Stimulated activated CD4-positive, alpha-beta T cell treated with anti-CD3 and anti-CD28 coated beads, Interleukin-2, amount 100 ng/mL, for 24 hours (primary cell): Measurements from ENCODE around the gene ARHGEF17.

ENCODE experiments used
- DNase-seq, 2 donors: peaks; one replicate each; pipeline ENCODE4 v3.0.0-alpha.2; 2020

ARHGEF17 gene

DNA sequence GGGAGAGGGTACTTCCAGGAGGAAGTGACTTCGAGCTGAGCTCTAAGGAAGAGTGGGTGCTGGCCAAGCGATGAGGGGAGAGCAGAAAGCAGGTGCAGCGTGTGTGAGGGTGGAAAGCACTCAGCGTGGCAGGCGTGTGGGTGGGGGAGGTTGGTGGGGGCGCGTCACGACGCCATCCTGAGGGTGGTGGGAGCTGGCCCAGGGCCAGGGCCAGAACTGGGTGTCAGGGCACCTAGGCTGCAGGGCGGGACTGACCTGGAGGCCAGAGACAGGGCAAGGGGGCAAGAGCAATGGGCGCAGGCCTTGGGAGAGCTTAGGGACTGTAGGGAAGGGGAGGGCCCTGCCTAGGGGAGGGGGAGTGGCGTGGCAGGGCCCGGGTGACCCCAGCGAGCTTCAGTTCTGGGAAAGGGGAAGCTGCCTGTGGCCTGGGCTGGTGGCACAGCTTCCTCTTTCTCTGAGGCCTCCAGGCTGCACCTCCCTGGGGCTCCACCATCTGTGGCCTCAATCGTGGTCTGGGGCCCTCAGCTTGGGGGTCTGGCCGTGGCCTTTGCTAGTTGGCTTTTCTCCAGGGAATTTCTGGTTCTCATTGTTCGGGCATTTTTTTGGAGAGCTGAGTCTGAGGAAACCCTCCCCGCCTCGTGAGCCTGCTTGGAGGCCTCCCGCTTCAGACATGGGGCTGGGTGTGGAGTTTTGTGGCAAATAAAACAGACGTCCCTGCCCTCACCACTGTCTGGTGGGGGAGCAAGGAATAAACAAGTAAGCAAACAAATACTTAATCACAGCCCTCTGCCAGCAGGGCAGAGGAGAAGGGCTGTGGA lies 77.0 kb downstream of the ARHGEF17 start:
- no peak for DNase-seq

DNA sequence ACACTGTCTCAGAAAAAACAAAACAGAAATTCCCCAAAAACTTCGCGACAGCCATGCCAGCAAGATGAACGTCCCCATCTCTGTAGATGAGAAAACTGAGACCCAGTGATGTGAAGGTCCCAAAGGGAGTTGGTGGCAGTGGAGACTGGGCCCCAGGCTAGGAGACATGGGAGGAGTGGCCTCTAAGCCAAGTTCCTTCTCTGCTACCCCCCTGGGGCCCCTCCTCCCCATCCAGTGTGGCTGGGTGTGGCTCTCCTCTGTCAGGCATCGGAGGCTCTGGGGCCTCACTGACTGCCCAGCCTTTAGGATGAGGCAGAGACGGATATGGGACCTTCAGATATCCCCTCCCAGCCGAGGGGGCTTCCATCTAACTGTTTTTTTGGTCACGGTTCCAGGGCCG lies 77.9 kb downstream of the ARHGEF17 start:
- DNase-seq: no peak

DNA sequence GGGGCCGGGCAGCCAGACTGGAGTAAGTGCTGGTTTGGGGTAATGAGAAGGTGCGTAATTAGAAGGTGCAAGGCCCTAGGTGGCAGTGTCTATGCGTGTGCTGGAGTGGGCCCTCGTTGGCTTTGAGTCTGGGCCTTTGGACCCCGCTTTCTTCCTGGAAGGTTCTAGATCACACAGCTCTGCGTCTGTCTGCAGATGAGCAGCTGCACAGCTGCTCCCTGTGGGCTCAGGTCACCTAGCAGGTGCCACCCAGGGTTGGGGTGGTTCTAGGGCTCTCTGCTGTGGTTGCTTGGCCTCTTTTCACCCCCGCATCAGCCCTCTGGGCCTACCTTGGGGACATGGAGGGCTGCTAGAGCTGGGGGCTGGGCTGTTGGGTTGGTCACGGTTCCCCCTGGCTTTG lies 78.5 kb downstream of the ARHGEF17 start:
- DNase-seq: no peak

DNA sequence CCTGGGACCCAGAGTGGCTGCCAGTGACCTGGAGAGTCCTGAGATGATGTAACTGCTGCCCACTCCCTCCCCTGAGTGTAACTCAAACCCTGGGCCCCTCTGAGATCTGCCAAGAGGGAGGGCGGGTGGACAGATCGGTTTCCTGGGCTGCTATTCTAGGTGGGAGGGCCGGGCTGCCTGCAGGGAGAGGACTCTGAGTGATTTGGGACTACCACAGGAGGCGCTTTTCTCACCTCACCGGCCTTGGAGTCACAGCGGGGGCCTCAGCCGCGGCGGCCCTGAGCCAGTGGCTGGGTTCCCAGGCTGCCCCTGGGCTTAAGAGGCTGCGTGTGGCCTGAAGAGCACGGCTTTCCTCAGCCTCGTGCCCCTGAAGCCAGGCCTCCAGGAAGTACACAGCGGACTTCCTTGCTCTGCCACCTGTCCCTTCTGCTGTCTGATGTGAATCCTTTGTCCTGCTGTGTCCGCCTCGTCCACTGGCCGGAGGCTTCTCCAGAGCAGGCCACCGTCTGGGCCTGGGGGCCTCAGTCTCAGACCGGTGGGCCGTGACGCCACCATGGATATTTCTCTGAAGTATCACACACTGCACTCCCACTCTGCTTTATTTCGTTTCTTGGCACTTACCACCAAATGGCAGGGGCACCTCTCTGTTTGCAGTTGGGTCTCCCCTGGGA lies 79.7 kb downstream of the ARHGEF17 start:
- DNase-seq: no peak

DNA sequence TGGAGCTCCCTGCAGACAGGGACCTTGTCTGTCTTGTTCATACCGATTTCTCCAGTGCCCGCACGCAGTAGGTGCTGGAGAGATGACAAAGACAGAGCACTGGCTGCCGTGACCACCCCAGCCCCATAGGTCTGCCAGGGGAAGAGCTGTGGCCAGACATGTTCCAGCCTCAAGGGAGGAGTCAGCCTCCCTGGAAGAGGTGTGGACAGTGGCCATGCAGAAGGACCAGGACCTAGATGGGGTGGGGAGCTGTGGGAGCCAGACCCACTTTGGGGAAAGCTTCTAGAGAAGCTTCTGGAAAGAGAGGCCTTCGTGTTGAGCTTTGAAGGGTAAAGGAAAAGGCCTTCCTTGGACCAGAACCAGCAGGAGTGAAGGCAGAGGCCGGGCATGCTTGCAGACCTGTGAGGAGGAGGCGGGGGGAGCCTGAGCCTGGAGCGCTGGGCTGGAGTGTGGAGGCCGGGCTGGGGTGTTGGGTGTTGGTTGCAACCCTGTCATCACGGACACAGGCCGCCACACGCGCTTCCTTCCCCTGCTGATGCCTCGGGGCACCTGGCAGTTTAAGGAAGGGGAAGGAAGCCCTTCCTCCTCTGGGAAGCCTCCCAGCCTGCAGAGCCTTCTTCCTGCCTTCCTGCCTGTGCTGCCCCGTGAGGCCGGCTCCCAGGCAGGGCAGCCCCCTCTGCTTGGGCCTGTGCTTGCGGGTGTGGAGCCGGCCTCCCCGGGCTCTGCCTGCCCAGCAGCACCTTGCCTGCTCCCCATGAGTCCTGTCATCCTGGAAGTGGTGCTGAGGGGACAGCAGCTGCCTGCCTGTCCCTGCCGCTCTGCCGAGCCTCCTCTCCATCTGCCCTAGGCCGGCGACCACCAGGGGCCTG lies 80.4 kb downstream of the ARHGEF17 start:
- DNase-seq: no peak

- no peak for DNase-seq
Observed at GRCh38 chr11:73389134-73389525, 81.1 kb downstream of the ARHGEF17 start.

GRCh38 chr11:73389916-73390315 lies 81.8 kb downstream of the ARHGEF17 start:
- DNase-seq: no peak

DNA sequence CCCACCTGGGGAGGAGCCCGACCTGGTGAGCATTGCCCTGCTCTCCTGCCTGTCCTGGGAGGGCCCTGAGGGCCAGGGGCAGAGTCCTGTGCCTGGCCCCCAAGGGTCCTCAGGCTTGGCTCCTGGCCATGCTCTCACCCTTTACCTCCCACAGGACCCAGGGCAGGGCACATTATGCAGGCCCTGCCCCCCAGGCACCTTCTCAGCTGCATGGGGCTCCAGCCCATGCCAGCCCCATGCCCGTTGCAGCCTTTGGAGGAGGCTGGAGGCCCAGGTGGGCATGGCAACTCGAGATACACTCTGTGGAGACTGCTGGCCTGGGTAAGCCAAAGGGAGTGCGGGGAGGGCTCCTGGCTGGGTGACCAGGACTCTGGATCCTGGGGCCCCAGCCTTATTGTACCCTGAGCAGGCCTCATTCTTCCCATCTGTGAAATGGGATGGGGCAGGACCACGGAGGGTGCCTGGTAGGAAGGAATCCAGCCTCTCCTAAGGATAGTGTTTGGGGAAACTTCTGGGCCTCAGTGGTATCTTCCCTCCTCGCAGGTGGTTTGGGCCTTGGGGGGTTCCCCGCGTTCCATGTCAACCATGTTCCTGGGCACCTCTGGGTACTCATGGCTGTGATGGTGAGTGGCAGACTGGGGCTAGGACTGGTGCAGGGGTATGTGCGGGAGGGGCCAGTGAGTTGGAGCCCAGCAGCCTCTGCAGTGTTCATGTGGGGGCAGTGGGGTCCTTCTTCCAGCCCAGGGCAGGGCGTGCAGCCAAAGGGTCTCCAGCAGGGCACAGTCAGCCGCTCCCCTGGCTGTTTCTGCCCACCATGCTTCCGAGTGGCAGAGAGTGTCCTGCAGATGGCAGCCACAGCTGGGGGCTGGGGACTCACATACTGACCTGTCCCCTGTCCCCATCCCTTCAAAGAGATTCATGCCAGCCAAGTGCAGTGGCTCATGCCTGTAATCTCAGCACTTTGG lies 82.8 kb downstream of the ARHGEF17 start:
- DNase-seq: no peak

GRCh38 chr11:73391665-73392064 lies 83.6 kb downstream of the ARHGEF17 start:
- no peak for DNase-seq

GRCh38 chr11:73392108-73393010 lies 84.3 kb downstream of the ARHGEF17 start:
- no peak for DNase-seq

- DNase-seq: no peak
Observed at GRCh38 chr11:73393011-73393380, 84.9 kb downstream of the ARHGEF17 start.

DNA sequence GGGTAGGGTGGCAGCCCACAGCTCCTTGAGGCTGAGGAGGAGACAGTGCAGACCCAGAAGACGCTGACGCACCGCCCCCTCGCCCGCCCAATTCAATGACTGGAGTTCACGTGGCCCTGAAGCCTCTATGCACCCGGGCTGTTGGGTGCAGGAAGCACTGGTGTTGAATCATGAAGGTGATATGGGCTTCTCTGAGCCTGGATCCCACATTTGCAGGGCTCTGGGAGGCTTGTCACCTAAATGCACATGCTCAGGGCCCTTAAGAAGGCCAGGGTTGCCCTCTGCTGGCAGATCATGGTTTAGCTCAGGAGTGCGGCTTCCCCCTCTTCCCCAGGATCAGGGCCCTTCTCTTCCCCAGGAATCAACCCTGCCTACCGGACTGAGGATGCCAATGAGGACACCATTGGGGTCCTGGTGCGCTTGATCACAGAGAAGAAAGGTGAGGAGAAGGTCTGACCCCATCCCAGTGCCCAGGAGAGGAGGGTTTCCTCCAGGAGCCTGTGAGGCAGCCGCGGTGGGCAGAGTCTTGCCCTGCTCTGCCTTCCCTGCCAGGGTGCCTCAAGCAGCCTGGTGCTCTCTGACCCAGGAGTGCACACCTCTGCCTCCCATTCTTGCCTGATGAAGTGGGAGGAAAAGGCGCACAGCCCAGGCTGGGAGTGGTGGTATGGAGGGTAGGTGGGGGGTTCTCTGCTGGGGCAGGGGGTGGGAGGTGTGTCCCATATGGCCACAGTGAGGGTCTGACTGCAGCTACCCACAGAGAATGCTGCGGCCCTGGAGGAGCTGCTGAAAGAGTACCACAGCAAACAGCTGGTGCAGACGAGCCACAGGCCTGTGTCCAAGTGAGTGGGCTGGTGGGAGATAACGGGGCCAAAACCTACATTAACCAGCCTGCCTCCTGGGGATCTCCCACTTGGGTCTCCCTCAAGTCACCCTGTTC lies 85.7 kb downstream of the ARHGEF17 start:
- DNase-seq: peak; percentile 68 to 72

DNA sequence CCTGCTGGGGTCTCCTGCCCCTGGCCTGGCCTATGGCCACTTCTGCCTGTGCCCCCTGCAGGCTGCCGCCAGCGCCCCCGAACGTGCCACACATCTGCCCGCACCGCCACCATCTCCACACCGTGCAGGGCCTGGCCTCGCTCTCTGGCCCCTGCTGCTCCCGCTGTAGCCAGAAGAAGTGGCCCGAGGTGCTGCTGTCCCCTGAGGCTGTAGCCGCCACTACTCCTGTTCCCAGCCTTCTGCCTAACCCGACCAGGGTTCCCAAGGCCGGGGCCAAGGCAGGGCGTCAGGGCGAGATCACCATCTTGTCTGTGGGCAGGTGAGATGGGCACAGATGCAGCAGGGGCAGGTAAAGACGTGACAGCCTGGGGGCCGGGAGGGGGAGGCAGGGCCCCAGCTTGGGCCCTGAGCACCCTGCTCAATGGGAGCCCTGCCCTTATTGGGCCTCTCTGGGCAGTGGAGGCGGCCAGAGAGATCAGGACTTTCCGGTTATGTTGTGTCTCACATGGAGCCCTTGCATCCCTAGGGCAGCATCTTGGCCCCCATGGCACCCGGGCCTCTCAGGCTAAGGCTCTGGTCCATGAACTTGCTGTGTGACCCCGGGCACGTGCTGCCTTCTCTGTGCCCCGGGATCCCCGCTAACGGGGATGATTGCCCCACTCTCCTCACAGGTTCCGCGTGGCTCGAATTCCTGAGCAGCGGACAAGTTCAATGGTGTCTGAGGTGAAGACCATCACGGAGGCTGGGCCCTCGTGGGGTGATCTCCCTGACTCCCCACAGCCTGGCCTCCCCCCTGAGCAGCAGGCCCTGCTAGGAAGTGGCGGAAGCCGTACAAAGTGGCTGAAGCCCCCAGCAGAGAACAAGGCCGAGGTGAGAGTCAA lies 86.6 kb downstream of the ARHGEF17 start:
- no peak for DNase-seq

DNA sequence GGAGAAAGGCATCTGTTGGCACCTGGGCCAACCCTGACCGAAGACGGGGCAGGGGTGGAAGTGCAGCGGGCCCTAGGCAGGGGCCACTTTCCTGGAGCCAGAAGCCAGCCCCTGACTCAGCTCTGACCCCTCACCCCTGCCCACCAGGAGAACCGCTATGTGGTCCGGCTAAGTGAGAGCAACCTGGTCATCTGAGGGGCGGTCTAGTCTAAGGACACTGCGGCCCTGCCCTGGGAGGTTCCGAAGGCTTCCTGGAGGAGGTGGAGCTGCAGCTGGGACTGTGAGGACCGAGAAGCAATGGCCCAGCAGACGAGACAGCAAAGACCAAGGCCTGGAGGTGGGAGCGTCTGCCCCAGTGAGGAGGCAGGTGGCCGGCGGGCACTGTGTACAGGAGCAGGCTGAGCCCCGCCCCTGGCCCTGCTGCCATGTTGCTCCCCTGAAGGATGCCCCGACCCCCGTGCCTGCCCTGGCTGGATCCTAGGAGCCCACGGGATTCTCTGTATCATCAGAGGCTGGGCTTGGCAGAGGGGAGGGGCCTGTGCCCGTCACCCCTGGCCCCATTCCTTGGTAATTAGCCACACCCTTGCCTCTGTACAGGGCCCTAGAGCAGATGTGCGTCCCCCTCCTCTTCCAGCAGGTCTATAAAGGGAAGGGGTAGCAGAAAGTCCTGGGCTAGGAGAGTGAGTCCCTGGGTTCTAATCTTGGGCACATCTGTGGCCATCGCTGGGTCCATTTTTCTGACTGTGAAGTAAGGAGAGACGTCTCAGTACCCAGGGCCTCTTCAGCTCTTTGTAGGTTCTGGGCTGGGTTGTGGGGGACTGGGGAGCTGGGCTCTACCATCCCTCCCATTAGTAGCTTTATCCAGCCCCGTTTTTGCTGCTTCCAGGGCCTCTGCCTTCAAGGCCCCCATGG lies 87.5 kb downstream of the ARHGEF17 start:
- no peak for DNase-seq

DNA sequence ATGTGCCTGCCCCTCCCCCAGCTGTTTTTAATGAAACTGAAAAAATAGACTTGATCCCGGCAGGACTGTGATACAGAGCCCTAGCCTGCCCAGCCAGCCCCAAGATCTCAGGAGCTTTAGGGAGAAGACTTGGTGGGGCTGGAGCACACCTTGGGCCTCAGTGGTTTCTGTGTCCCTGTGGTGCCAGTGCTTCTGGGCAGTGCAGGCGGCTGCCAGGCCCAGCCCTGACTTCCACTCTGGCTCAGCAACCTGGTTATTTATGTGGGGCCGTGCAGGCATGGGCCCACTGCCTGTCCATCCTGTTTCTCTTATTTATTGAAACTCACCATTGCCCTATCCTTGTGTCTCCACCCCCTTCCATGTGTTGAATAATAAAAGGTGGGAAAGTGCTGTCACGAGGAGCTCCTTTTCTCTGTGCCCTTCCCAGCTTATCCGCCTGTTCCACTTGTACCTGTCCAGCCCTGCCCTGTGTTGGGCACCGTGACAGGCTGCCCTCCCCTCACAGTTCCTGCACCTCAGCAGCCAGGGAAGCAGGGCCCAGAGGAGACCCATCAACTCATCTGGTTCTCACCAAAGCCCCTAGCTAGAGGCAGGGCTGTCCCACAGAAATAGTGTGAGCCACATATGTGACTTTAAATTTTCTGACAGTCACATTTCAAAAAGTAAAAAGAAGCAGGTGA lies 88.3 kb downstream of the ARHGEF17 start:
- no peak for DNase-seq

DNA sequence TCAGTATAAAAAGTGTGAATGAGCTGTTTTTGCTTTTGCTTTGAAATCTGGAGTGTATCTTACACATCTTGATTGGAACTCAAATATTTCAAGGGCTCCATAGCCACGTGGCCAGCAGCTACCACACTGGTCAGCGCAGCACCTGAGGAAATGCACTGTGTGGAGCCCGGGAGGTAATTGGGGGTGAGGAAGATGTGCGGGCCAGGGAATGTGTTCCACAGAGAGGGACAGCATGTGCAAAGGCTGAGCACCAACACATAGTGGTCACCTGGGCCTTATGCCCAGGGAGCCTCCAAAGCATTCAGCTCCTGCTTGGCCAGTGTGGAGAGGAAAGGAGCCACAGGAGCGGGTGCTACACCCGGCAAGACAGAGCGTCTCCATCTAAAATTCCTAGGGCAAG lies 88.9 kb downstream of the ARHGEF17 start:
- no peak for DNase-seq

- DNase-seq: no peak
Observed at GRCh38 chr11:73397468-73398131, 89.5 kb downstream of the ARHGEF17 start.
